Dedifferentiated amniotic fluid mesenchymal stem cell (primary cell): Measurements from ENCODE around the gene LRRC37B.
"Not testable (repeated sequence)": the region's sequence is repeated elsewhere in the genome, so short reads cannot be mapped to it uniquely, and the experiment has no call there.

Source experiments
- DNase-seq: peaks from one replicate; pipeline ENCODE4 v3.0.0-alpha.2; 2016; ENCODE audit errors: extremely low spot score

LRRC37B gene

DNA sequence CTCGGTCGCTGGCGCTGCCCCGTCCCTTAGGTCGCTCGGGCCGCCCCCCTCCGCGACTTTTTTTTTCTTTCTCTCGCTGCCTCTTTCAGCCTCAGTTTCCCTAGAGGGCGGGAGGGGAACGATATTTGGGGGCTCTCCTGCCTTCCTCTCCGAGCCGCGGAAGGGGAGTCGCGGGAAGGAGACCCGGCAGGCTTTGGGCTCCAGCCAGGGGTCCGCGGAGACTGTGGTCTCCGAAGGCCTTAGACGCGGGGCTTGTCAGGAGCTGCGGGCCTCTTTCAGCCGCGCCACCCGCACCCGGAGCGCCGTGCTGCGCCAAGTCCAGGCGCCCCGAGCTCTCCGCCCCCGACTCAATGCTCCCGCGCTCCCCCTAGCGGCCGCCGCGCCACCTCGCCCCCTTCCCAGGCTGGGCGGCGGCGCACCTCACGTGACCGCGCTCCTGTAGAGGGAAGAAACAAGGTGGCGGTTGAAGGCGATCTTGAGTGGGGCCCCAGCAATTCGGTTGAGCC lies at the start of gene LRRC37B:
TSS of gene LRRC37B (plus strand) at position 427 of the 506 bp plus-strand sequence. CDS start 14,010 bp downstream, outside the sequence.
- DNase-seq: peak; percentile 65

DNA sequence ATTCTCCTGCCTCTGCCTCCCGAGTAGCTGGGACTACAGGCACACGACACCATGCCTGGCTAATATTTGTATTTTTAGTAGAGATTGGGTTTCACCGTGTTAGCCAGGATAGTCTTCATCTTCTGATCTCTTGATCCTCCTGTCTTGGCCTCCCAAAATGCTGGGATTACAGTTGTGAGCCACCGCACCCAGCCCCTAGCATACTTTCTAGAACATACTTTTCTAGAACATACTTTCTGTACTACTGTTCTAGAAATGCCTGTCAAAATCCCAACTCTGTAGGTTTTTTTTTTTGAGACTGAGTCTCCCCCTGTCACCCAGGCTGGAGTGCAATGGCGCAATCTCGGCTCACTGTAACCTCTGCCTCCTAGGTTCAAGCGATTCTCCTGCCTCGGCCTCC lies 43.1 kb upstream of the LRRC37B start:
- DNase-seq: not testable (repeated sequence)

DNA sequence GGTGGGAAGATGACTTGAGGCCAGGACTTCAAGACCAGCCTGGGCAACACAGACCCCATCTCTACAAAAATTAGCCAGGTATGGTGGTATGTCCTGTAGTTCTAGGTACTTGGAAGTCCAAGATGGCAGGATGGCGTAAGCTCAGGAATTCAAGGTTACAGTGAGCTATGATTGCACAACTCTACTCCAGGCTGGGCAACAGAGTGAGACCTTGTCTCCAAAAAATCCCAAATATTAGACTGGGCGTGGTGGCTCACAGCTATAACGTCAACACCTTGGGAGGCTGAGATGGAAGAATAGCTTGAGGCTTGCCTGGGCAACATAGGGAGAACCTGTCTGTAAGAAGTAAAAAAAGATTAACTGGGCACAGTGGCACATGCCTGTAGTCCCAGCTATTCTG lies 39.5 kb upstream of the LRRC37B start:
- DNase-seq: no peak

DNA sequence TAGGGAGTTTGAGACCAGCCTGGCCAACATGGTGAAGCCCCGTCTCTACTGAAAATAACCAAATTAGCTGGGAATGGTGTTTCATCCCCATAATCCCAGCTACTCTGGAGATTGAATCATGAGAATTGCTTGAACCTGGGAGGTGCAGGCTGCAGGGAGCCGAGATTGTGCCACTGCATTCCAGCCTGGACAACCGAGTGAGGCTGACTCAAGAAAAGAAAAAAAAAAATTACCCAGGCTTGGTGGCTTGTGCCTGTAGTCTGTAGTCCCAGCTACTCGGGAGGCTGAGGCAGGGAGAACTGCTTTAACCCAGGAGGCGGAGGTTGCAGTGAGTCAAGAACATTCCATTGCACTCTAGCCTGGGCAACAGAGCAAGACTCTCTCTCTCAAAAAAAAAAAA lies 36.8 kb upstream of the LRRC37B start:
- DNase-seq: not testable (repeated sequence)

DNA sequence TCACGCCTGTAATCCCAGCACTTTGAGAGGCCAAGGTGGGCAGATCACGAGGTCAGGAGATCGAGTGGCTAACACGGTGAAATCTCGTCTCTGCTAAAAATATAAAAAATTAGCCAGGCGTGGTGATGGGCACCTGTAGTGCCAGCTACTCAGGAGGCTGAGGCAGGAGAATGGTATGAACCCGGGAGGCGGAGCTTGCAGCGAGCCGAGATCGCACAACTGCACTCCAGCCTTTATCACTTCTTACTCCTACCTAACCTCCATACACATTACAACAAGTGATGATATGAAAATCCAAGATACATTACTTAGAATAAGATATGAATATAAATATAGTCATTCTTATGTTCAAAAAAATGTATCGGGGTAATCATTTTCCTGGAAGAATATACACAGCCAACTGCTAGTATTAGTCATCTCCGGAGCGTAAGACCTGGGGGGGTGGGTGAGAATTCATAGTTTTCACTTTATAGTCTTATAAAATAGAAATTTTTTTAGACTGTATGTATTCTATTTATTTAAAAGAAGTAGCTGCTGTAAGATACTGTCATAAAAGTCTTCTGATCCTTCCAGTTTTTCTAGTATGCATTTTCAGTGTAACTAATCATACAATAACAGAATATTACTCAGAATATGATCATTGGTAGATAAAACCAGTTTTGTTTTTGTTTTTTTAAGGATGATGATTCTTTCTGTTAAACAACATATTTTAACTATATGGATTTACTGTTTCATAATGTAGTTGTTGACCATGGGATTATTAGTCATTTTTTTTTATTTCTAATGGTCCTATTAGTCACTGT lies 32.7 kb upstream of the LRRC37B start:
- not testable (repeated sequence) for DNase-seq

DNA sequence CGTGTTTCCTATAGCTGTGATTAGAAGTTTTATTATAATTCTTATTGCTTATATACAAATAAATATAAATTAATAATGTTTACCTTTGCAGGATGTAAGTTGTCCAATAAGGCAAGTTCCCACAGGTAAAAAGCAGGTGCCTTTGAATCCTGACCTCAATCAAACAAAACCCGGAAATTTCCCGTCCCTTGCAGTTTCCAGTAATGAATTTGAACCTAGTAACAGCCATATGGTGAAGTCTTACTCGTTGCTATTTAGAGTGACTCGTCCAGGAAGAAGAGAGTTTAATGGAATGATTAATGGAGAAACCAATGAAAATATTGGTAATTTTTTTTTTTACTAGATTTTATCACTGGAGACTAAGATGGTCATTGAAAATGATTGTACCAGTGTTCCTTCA lies 31.8 kb upstream of the LRRC37B start:
- not testable (repeated sequence) for DNase-seq

DNA sequence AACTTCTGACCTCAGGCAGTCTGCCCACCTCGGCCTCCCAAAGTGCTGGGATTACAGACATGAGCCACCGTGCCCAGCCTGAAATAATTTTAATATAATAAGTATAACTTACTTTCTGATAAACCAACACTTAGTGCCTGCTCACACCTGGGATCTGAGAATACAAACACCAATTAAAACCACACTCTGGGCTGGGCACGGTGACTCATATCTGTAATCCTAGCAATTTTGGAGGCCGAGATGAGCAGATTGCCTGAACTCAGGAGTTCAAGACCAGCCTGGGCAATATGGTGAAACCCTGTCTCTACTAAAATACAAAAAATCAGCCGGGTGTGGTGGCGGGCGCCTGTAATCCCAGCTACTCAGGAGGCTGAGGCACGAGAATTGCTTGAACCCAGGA lies 15.4 kb upstream of the LRRC37B start:
- DNase-seq: not testable (repeated sequence)

DNA sequence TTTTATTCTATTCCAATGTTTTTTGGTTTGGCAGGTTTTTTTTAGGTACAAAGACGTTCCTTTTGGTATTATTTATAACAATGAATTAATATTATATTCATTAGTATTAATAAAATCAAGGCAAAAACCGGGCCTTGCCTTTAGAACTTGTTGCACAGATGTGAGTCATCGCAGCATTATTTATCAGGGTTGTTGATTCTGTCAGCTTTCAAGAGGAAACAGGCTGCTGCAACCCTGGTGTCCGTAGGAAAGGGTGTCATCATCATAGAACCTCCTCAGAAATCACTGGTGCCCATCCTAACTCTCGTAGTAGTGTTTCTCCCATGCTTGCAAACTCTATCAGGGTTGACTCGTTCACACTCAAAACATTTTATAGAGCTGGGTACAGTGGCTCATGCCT lies 10.2 kb upstream of the LRRC37B start:
- DNase-seq: no peak

DNA sequence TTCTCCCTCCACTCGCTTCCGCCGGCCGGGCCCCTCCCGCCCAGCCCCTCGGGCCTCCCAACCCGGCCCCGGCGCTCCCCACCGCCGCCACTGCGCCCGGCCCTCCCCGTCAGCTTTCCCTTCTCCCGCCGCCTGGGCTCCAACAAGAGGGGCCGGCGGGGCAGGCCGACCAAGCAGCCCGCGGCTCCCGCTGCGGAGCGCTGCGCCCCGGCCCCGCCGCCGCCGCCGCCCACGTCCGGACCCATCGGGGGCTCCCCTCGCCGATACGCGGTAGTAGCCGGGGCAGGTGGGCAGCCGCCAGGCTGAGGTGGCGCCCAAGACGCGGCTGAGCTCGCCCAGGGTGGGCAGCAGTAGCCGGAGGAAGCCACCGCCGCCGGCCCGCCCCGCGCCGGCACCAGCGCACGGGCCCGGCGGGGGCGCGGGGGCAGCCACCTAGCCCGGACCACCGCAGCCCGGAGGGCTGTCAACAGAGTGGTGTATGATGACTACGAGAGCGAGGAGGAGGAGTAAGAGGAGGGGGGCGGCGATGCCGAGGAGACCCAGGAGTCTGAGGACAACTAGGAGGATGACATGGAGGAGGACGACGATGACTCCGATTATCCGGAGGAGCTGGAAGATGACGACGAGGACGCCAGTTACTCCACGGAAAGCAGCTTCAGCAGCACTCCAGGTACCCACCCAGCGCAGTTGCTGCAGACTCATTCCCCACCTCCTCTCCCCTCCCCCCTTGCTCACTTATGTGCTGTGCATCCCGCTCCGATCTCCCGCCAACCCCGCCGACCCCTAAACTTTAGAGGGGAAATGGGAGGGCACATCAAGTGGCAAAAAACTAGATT lies 498 bp downstream of the LRRC37B start:
- no peak for DNase-seq

DNA sequence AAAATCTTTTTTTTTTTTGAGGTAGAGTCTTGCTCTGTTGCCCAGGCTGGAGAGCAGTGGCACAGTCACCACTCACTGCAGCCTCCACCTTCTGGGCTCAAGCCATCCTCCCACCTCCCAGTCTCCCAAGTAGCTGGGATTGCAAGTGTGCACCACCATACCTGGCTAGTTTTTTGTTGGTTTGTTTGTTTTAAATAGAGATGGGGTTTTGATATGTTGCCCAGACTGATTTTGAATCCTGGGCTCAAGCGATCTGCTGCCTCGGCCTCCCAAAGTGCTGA lies 2.0 kb downstream of the LRRC37B start:
- no peak for DNase-seq

DNA sequence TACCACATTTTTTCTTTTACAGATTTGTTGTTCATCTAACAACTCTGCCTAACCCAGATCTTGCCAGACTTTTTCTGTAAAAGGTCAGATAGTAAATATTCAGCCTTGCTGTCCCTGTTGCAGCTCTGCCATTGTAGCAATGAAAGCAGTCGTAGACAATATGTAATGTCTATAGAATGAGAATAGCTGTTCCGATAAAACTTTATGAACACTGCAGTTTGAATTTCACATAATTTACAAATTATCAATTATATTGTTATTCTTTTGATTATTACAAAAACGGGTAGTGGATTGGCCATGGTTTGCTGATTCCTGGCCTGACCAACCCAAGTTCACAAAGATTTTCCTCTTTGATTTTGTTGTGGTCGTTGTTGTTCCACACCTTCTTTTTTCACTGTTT lies 2.9 kb downstream of the LRRC37B start:
- no peak for DNase-seq

DNA sequence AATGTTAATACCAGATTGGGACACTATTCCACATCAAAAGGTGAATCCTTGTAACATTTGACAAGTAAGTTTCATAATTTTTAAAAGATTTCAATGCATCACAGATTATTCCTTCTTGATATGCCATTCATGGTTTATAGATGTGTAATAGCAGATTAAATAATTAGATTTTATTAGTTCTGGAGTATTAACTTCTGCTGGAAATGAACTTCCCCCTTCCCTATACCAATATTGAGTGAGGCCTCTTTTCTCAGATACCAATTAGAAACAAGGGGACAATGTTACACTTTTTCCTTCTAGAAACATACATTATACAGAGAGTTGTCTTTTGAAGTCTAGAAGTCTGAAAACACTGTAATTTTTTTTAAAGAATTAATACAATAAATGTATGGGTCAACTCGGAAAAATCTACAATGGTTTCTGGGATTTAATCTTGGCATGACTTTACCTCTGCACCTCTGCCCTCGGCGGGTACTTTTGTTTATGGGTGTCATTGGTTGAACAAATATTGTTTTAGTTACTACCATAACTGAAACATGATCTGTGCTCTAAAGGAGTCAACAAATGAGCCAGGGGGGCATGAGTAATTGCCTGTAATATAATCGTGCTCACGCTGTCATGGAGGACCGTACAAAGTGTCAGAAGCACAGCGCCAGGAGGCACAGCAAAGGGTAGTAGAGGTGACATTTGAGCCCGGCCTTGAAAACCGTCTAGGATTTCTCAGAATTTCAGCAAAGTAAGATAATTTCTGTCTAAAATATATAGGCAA lies 8.2 kb downstream of the LRRC37B start:
- DNase-seq: peak; percentile 16

DNA sequence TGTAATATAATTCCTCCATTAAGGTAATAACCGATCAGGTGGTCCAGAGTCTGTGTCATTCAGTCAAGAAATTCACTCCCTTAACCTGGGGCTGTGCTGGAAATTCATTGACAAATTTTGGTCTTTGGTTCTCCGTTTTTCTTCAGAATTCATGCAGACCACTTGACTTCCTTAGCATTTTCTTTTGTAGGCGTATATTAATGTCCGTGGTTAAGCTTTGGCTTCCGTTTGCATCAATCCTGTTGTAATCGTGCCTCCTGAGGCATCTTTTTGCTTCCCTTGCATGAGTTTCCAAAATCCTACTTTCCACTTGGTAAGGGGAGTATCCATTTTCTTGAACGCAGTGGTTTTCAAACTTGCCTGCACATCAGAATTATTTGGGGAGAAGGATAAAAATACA lies 9.0 kb downstream of the LRRC37B start:
- no peak for DNase-seq

DNA sequence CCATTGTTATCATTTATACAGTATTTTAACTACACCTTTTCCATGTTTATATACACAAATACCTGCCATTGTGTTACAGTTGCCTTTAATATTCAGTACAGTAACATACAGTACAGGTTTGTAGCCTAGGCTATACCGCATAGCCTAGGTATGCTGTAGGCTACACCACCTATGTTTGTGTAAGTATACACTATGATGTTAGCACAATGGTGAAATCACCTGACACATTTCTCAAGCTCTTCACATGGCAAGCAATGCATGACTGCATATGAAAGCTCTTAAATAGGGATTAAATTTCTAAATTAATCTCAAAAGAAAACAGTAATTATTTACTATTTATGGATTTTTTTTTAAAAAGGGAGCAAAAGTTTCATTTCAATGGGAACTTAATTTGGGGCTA lies 12.0 kb downstream of the LRRC37B start:
- DNase-seq: no peak

DNA sequence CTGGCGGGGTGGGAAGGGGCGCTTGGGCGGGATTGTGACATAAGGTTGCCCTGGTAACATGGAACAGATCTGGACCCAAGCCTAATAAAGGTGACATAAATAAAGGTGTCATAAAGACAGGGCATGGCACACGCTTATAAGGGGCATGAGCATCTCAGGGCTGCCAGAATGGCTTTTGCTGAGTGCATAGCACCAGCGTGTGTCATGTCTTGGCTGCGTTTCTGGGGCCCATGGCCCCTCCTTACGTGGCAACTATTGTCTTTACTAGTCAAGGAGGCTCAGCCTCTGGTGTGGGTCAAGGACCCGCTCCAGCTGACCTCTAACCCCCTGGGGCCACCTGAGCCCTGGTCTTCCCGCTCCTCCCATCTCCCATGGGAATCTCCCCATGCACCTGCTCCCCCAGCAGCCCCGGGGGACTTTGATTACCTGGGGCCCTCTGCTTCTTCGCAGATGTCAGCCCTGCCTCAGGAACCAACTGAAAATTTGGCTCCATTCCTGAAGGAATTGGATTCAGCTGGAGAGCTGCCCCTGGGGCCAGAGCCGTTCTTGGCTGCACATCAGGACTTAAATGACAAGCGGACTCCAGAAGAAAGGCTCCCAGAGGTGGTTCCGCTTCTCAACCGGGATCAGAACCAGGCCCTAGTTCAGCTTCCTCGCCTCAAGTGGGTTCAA lies 13.9 kb downstream of the LRRC37B start:
- no peak for DNase-seq

DNA sequence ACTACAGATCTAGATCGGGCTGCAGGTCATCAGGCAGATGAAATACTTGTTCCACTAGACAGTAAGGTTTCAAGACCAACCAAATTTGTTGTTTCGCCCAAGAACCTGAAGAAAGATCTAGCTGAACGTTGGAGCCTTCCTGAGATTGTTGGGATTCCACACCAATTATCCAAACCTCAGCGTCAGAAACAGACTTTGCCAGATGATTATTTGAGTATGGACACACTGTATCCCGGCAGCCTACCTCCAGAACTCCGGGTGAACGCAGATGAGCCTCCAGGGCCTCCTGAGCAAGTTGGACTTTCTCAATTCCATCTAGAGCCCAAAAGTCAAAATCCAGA lies 14.4 kb downstream of the LRRC37B start:
- no peak for DNase-seq

DNA sequence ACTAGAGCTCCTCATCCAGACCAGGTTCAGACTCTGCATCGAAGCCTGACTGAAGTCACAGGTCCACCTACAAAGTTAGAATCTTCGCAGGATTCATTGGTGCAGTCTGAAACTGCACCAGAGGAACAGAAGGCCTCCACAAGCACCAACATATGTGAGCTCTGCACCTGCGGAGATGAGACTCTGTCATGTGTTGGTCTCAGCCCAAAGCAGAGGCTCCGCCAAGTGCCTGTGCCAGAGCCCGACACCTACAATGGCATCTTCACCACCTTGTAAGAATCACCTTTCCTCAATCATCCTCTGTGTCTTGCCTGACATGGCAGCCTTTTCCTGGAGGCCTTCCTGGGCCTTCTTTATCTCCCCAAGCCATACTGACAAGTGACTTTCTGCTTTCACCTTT lies 15.4 kb downstream of the LRRC37B start:
- not testable (repeated sequence) for DNase-seq

DNA sequence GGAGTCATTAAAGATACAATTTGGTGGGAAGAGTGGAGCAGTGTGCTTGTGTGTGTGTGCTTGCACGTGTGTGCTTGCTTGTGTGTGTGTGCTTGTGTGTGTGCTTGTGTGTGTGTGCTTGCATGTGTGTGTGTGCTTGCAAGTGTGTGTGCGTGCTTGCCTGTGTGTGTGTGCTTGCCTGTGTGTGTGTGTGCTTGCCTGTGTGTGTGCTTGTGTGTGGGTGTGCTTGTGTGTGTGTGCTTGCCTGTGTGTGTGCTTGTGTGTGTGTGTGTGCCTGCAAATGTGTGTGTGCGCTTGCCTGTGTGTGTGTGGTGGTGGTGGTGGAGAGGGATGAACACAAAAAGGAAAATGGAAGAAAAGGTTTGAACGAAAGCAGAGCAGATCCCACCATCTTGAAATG lies 20.1 kb downstream of the LRRC37B start:
- DNase-seq: not testable (repeated sequence)

DNA sequence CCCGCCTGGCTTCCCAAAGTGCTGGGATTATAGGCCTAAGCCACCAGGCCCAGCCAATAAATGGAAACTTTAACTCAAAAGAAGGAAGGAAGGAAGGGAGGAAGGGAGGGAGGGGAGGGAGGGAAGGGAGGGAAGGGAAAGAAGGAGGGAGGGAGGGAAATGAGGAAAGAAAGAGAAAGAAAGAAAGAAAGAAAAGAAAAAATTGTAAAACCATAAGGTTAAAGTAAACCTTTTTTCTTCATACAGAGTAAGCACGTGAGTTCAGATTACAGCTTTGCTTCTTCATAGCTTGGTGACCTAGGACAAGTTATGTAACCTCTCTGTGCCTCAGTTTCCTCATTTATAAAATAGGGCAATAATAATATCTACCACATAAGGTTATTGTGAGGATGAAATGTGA lies 26.0 kb downstream of the LRRC37B start:
- DNase-seq: no peak

DNA sequence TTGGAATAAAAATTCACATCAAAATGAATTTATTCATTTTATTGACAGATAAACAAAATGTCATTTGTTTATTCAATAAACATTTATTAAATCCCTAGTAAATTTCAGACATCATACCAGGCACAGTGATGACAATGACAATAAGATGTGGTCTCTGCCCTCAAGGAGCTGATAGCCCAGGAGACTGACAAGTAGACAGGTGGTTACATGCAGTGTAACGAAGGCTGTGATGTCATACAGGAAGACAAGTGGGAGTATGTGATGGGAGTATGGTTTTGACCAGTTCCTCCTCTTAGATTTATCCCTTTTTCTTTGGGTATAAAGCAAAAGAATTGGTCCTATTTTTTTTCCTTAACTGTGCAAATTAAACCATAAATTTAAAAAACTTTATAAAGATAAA lies 26.6 kb downstream of the LRRC37B start:
- not testable (repeated sequence) for DNase-seq

DNA sequence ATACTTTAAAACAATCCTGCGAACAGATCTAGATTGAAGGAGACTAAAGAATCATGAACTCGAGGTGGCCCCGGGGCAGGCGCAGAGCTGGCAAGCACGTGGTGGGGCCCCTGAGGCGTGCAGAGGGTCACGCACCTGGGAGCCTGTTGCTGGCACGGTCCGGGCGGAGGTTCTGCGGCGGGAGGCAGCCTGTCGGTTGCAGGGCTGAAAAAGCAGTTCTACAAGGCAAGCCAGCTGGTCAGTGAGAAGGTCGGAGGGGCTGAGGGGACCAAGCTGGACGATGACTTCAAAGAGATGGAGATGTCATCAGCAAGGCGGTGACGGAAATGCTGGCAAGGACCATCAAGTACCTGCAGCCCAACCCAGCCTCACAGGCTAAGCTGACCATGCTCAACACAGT lies 33.1 kb downstream of the LRRC37B start:
- not testable (repeated sequence) for DNase-seq
